Tibial nerve (tissue), 4 donors: ENCODE data around the gene SH2D3C.

Experiments used
- CTCF ChIP-seq, 5 experiments: fragments of 200-600 bp in 3 of 5; fragments of 450-650 bp in 2 of 5; sonication (generic) in 3 of 5; IDR thresholded peaks; one replicate each; pipeline ENCODE4 v1.5.1; 2016 to 2019; ENCODE audit warnings: antibody characterized with exemption in 5 of 5, mild to moderate bottlenecking in 3 of 5, moderate library complexity in 2 of 5
- EP300 ChIP-seq, 2 donors: sonication (generic); formaldehyde crosslinking; IDR thresholded peaks; one replicate each; pipeline ENCODE4 v1.6.1; 2017; ENCODE audit warnings: antibody characterized with exemption in 2 of 2, mild to moderate bottlenecking in 1 of 2
- POLR2A ChIP-seq, 2 donors: fragments of 450-650 bp; IDR thresholded peaks; one replicate each; pipeline ENCODE4 v1.6.1; 2017; ENCODE audit warnings: antibody characterized with exemption in 2 of 2, mild to moderate bottlenecking in 2 of 2, moderate library complexity in 2 of 2

- TF ChIP-seq POLR2A (IDR thresholded peaks at IDR 0.05) (no peak), CTCF (IDR thresholded peaks at IDR 0.05) (no peak), EP300 (IDR thresholded peaks at IDR 0.05) (no peak)
Measured at GRCh38 chr9:127790094-127790855, 11.8 kb upstream of the SH2D3C start.
